PC-3 (cell line): Measurements from ENCODE around the gene PRDM15.

ENCODE experiments used
- CTCF ChIP-seq: fragments of 300-600 bp; sonication (generic); conservative IDR thresholded peaks from 2 replicates; pipeline ENCODE4 v1.5.1; 2017; ENCODE audit warnings: antibody characterized with exemption, low read depth, mild to moderate bottlenecking, low read length
- EZH2phosphoT487 ChIP-seq: fragments of 300-600 bp; sonication (generic); IDR thresholded peaks from 2 replicates; pipeline ENCODE4 v1.6.1; 2018; ENCODE audit warnings: mild to moderate bottlenecking, antibody characterized with exemption, low read length, borderline replicate concordance

GRCh38 chr21:41925767-41926116, 46.6 kb upstream of the PRDM15 start:
- TF ChIP-seq EZH2phosphoT487: no peak
- no peak for TF ChIP-seq CTCF
